Parathyroid adenoma (tissue), 2 donors: ENCODE results near the gene TTC28.

Source experiments
- H2AFZ ChIP-seq: fragments of 300-600 bp; sonication (generic); one replicate; pipeline ENCODE4 v1.7.0; 2017; ENCODE audit warnings: antibody characterized with exemption, mild to moderate bottlenecking
- H3K27ac ChIP-seq: fragments of 300-600 bp; sonication (generic); one replicate; pipeline ENCODE4 v1.7.0; 2017
- H3K27me3 ChIP-seq: fragments of 300-600 bp; sonication (generic); one replicate; pipeline ENCODE4 v1.7.0; 2017; ENCODE audit warnings: low read length; ENCODE audit not compliant: control insufficient read depth, insufficient read depth
- H3K36me3 ChIP-seq: fragments of 300-600 bp; sonication (generic); one replicate; pipeline ENCODE4 v1.7.0; 2017; ENCODE audit warnings: low read length; ENCODE audit not compliant: control insufficient read depth, insufficient read depth
- H3K4me1 ChIP-seq: fragments of 300-600 bp; sonication (generic); one replicate; pipeline ENCODE4 v1.7.0; 2017; ENCODE audit warnings: control low read depth
- H3K4me2 ChIP-seq: fragments of 300-600 bp; sonication (generic); one replicate; pipeline ENCODE4 v1.7.0; 2017; ENCODE audit warnings: low read length
- H3K4me3 ChIP-seq: fragments of 300-600 bp; sonication (generic); one replicate; pipeline ENCODE4 v1.7.0; 2017; ENCODE audit warnings: low read depth, low read length
- H3K79me2 ChIP-seq: fragments of 300-600 bp; sonication (generic); one replicate; pipeline ENCODE4 v1.7.0; 2017; ENCODE audit warnings: control low read depth
- H3K9ac ChIP-seq: fragments of 300-600 bp; sonication (generic); one replicate; pipeline ENCODE4 v1.7.0; 2017; ENCODE audit warnings: mild to moderate bottlenecking
- H3K9me3 ChIP-seq: fragments of 300-600 bp; sonication (generic); one replicate; pipeline ENCODE4 v1.7.0; 2017; ENCODE audit warnings: low read length; ENCODE audit not compliant: control insufficient read depth
- TF ChIP-seq, protein P1 (sequence below): fragments of 300-600 bp; sonication (generic); IDR thresholded peaks from one replicate; pipeline ENCODE4 v1.7.0; 2017; ENCODE audit warnings: antibody characterized with exemption, mild to moderate bottlenecking
- donor health status: primary hyperparathyroidism.

Gene TTC28

DNA sequence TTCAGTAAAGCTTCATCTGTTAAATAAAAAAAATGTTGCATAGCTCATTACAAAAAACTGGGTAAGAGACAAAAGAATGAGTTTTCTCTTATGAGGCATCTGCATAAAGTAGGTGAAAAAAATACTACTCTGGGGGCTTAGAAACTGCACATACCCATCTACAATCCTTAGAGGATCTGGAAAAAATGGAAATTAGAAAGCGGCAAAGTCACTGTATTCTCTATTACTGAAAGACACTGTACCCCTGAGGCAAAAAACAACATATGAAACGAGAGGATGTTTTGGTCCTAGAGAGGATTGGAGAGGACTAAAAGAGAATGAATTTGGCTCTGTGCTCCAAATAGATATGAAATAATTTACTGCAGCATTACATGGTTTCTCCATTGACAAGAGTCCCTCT, 553.8 kb downstream of the TTC28 start:
- Histone ChIP-seq H3K36me3 (no peaks in the 10 kb centered on the region), H3K27me3 (no peaks in the 10 kb centered on the region), H3K9ac (no peak overlapping the region), H3K27ac (no peak overlapping the region), H2AFZ (no peak overlapping the region), H3K4me1 (no peaks in the 10 kb centered on the region), H3K79me2 (no peaks in the 10 kb centered on the region), H3K4me3 (no peak overlapping the region), H3K4me2 (no peak overlapping the region), H3K9me3 (no peaks in the 10 kb centered on the region)
- TF ChIP-seq, protein P1, sequence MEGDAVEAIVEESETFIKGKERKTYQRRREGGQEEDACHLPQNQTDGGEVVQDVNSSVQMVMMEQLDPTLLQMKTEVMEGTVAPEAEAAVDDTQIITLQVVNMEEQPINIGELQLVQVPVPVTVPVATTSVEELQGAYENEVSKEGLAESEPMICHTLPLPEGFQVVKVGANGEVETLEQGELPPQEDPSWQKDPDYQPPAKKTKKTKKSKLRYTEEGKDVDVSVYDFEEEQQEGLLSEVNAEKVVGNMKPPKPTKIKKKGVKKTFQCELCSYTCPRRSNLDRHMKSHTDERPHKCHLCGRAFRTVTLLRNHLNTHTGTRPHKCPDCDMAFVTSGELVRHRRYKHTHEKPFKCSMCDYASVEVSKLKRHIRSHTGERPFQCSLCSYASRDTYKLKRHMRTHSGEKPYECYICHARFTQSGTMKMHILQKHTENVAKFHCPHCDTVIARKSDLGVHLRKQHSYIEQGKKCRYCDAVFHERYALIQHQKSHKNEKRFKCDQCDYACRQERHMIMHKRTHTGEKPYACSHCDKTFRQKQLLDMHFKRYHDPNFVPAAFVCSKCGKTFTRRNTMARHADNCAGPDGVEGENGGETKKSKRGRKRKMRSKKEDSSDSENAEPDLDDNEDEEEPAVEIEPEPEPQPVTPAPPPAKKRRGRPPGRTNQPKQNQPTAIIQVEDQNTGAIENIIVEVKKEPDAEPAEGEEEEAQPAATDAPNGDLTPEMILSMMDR, result no peak

DNA sequence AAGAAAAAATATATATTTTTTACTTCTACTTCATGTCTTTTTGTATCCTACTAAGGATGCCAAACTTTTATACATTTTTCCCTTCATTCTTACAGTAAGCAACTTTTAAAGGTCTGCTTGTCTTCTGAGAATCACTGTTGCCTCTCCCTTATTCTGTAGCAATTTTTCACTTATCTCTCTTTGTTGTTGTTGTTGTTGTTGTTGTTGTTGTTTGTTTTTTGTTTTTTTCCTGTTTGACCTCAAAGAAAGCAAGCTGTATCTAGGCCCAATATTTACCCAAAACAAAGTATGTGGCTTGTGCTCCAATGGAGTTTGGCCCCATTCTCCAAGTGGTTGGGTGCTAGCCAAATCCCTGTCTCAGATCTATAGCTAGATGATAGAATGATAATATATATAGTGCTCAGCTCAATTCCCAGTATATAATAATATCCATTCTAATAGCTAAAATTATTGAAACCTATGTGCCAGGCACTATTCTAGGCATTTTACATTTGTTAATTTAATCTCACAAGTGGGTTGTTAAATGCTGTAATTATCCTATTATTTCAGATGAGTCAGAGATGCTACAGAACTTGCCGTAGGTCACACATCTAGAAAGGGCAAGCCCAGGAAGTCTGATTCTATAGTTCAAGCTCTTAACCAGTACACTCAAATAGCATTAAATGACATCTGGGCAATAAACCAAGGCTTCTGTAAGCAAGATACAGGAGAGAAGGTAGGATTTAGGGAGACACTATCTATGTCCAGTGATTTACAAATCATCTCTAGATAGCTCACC, 555.5 kb downstream of the TTC28 start:
- Histone ChIP-seq H3K4me1 (no peaks in the 10 kb centered on the region), H3K9ac (no peak overlapping the region), H3K36me3 (no peaks in the 10 kb centered on the region), H3K27ac (no peak overlapping the region), H3K4me2 (no peak overlapping the region), H3K79me2 (no peaks in the 10 kb centered on the region), H3K4me3 (no peak overlapping the region), H3K27me3 (no peaks in the 10 kb centered on the region), H3K9me3 (no peaks in the 10 kb centered on the region), H2AFZ (no peak overlapping the region)
- TF ChIP-seq, protein P1, result no peak

DNA sequence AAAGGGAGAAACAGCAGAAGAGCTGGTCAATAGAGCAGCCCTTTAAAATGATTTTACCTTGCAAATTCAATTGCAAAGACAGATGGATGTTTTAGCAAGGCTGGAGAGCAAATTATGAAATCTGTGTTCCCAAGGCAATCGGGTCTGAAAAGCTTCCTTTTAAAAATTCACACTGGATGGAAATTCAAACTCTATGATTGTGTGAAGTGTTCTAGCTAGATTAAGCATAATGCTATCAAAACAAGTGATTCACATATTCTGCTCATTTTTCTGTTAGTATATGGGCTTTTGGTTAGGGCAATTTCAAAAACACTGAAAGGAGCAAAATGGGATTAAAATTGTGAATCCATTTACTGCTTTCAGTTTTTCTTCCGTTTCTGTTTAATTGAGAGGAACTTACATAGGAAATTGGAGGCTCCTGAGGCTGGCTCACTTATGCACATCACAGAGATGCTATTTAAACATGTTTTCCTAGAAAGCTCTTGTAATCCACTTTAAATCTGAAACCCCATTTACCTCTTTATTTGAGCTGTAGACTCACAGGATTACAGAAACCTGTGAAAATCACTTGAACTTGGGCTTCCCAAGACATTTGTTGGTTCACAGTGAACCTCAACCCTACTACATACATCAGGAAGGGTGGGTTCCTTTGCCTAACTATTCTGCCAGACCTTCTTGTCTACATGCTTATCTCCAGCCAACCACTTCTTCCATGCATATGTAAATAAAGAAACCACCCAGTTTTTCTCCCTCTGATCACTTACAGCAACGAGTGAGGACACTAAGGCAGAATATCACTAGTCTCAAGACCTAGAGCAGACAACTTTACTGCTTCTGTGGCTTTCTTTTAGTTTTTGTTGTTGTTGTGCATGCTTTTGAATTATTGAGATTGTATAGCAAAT, 558.7 kb downstream of the TTC28 start:
- no peaks in the 10 kb centered on the region for H3K79me2 ChIP-seq
- H3K27ac ChIP-seq, result no peak overlapping the region

DNA sequence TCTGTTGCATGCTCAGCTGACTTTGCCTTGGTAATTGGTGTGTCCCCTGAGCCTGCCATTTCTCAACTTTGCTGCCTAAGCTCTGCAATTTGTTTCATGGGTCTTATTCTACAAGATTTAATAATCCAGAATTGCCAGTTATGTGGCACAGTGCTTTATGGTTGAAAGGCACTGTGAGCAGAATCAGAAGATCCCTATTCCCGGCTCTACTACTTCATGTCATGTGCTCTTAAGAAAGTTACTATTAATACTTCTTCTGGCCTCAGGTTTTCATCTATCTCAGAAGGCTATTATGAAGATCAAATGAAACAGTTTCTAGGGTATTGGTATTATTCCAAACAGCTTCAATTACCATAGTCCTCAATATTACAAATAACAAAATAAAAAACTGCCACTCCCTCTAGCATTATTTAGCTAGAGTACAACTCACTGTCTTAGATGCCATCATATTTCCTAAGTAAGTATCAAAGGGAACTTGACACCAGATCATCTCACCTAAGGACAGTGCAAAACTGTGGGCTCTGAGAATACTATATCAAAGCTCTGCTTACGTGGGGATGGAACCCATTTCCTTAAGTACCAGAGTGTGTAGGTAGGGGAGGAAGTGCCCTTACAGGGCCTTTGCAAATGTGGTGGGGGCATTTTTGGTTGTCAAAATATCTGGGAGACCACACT, 560.5 kb downstream of the TTC28 start:
- Histone ChIP-seq H3K36me3 (no peaks in the 10 kb centered on the region), H3K27ac (no peak overlapping the region), H3K4me2 (no peak overlapping the region), H2AFZ (no peak overlapping the region), H3K4me3 (no peak overlapping the region), H3K9me3 (no peaks in the 10 kb centered on the region), H3K4me1 (no peaks in the 10 kb centered on the region), H3K27me3 (no peaks in the 10 kb centered on the region), H3K9ac (no peak overlapping the region), H3K79me2 (no peaks in the 10 kb centered on the region)
- TF ChIP-seq, protein P1, result no peak

More for the DNA sequence above, 558.7 kb downstream of the TTC28 start:
- Histone ChIP-seq H3K4me3 (no peak overlapping the region), H3K9me3 (no peaks in the 10 kb centered on the region), H3K4me2 (no peak overlapping the region), H3K27me3 (no peaks in the 10 kb centered on the region), H3K9ac (no peak overlapping the region), H3K4me1 (no peaks in the 10 kb centered on the region), H2AFZ (no peak overlapping the region), H3K36me3 (no peaks in the 10 kb centered on the region)
- TF ChIP-seq, protein P1, result no peak
